Ascending aorta (tissue), 2 donors: ENCODE results near the gene SETD6. TPM values are rescaled to one million over a fixed set of nuclear protein-coding genes. Genes with fewer than 3 reads are reported as not detected.

ENCODE experiments used
- DNase-seq, 2 donors: peaks; one replicate each; pipeline ENCODE4 v3.0.0-alpha.2; 2019; ENCODE audit warnings: low spot score in 2 of 2
- H3K27ac ChIP-seq, 2 donors: fragments of 200-600 bp; sonication (generic); one replicate each; pipeline ENCODE4 v1.5.1; 2016 to 2017; ENCODE audit warnings: mild to moderate bottlenecking in 1 of 2
- H3K27me3 ChIP-seq: fragments of 200-600 bp; sonication (generic); one replicate; pipeline ENCODE4 v1.5.1; 2017
- H3K36me3 ChIP-seq, 2 donors: fragments of 200-600 bp; sonication (generic); one replicate each; pipeline ENCODE4 v1.5.1; 2016
- H3K4me1 ChIP-seq, 2 donors: fragments of 200-600 bp; sonication (generic); one replicate each; pipeline ENCODE4 v1.5.1; 2016 to 2017; ENCODE audit warnings: mild to moderate bottlenecking in 1 of 2
- H3K4me3 ChIP-seq, 2 donors: fragments of 200-600 bp; sonication (generic); one replicate each; pipeline ENCODE4 v1.5.1; 2016 to 2017; ENCODE audit warnings: mild to moderate bottlenecking in 1 of 2
- H3K9me3 ChIP-seq, 2 donors: fragments of 200-600 bp; sonication (generic); one replicate each; pipeline ENCODE4 v1.5.1; 2016
- CTCF ChIP-seq, 3 experiments: fragments of 200-600 bp in 2 of 3; fragments of 450-650 bp in 1 of 3; sonication (generic) in 2 of 3; IDR thresholded peaks; one replicate each; pipeline ENCODE4 v1.5.1; 2016 to 2019; ENCODE audit warnings: antibody characterized with exemption in 3 of 3, mild to moderate bottlenecking in 1 of 3, moderate library complexity in 1 of 3
- intact Hi-C: fragments of 100-400 bp; cut with DNase I; formaldehyde crosslinking; loops from one replicate; pipeline ENCODE4 v1.15.1; 2023
- total RNA-seq: library from RNA; depleted of rRNA; stranded (reverse); fragments of >200 nt; gene quantifications from one replicate; pipeline ENCODE4 v1.1.0, GENCODE V29; 2016

SETD6 gene
- total RNA-seq, 1 donor from 2014 or later: 24.4 TPM

GRCh38 chr16:58530179-58530578, 14.9 kb downstream of the SETD6 start:
- H3K4me1 ChIP-seq: no peaks in the 10 kb centered on the region
- intact Hi-C loops: no loop called here
- TF ChIP-seq CTCF (IDR thresholded peaks at IDR 0.05): no peak
- H3K4me3 ChIP-seq: no peak overlapping the region
- no peak for DNase-seq
- no peak overlapping the region for H3K27ac ChIP-seq
- H3K27me3 ChIP-seq: no peaks in the 10 kb centered on the region
- H3K9me3 ChIP-seq: no peaks in the 10 kb centered on the region
- H3K36me3 ChIP-seq: peaks cover 90 to 99% of the 10 kb centered on the region in 2 donors

- H3K36me3 ChIP-seq: peaks cover 92 to 97% of the 10 kb centered on the region in 2 donors
These were observed 17.1 kb downstream of the SETD6 start for GRCh38 chr16:58532414-58532813.

GRCh38 chr16:58533751-58534470, 18.6 kb downstream of the SETD6 start:
- H3K9me3 ChIP-seq: no peaks in the 10 kb centered on the region
- intact Hi-C loops: no loop called here
- no peak overlapping the region for H3K27ac ChIP-seq
- DNase-seq: no peak
- no peaks in the 10 kb centered on the region for H3K27me3 ChIP-seq
- peaks cover 95 to 98% of the 10 kb centered on the region in 2 donors for H3K36me3 ChIP-seq
- no peaks in the 10 kb centered on the region for H3K4me1 ChIP-seq
- no peak overlapping the region for H3K4me3 ChIP-seq
- TF ChIP-seq CTCF (IDR thresholded peaks at IDR 0.05): no peak

More at GRCh38 chr16:58532414-58532813, 17.1 kb downstream of the SETD6 start:
- no peak for DNase-seq
- Histone ChIP-seq H3K9me3 (no peaks in the 10 kb centered on the region), H3K4me1 (no peaks in the 10 kb centered on the region), H3K4me3 (no peak overlapping the region), H3K27ac (no peak overlapping the region), H3K27me3 (no peaks in the 10 kb centered on the region)
- intact Hi-C loops: no loop called here
- no peak for TF ChIP-seq CTCF (IDR thresholded peaks at IDR 0.05)

- H3K27me3 ChIP-seq: no peaks in the 10 kb centered on the region
- H3K27ac ChIP-seq: no peak overlapping the region
- H3K4me3 ChIP-seq: no peak overlapping the region
- TF ChIP-seq CTCF (IDR thresholded peaks at IDR 0.05): no peak
- no peaks in the 10 kb centered on the region for H3K4me1 ChIP-seq
- DNase-seq: no peak
- no peaks in the 10 kb centered on the region for H3K9me3 ChIP-seq
- peaks cover 92 to 98% of the 10 kb centered on the region in 2 donors for H3K36me3 ChIP-seq
- intact Hi-C loops: no loop called here
These were observed 19.8 kb downstream of the SETD6 start for GRCh38 chr16:58535100-58535499.

GRCh38 chr16:58536278-58536677, 21.0 kb downstream of the SETD6 start:
- no peak overlapping the region for H3K4me3 ChIP-seq
- no peaks in the 10 kb centered on the region for H3K27me3 ChIP-seq
- intact Hi-C loops: no loop called here
- no peaks in the 10 kb centered on the region for H3K4me1 ChIP-seq
- no peak overlapping the region for H3K27ac ChIP-seq
- H3K36me3 ChIP-seq: peaks cover 93 to 98% of the 10 kb centered on the region in 2 donors
- no peak for TF ChIP-seq CTCF (IDR thresholded peaks at IDR 0.05)
- H3K9me3 ChIP-seq: no peaks in the 10 kb centered on the region
- DNase-seq: no peak
